K562 (cell line): ENCODE results near the gene SMURF1. TPM values are rescaled to one million over a fixed set of nuclear protein-coding genes. Genes with fewer than 3 reads are reported as not detected.

Experiments
- ADNP ChIP-seq: fragments of 200-800 bp; sonication (Bioruptor generic); IDR thresholded peaks from 2 replicates; pipeline ENCODE4 v1.6.1; 2016; ENCODE audit warnings: missing genetic modification characterization, missing compliant biosample characterization
- BHLHE40 ChIP-seq: IDR thresholded peaks from 2 replicates; pipeline ENCODE4 v1.6.1; 2011; ENCODE audit warnings: low read length, improper control_type of control experiment
- ILF3 ChIP-seq: fragments of 450-650 bp; IDR thresholded peaks from 2 replicates; pipeline ENCODE4 v1.6.1; 2018; ENCODE audit warnings: antibody characterized with exemption, mild to moderate bottlenecking, moderate library complexity, borderline replicate concordance
- polyA plus RNA-seq, 8 experiments: library from polyadenylated mRNA; depleted of rRNA in 4 of 8; stranded (reverse) in 5 of 8; unstranded in 3 of 8; fragments of >200 nt; fragmentation: Nextera tagmentation in 2 of 8; fragmentation: Illumina TruSeq in 1 of 8; extraction: Ambion mirVana in 2 of 8; extraction: Trizol in 1 of 8; gene quantifications; 2 replicates each; pipeline versions ENCODE4 v1.2.1 to v1.2.3, GENCODE V29; 2011 to 2014; ENCODE audit warnings: inconsistent platforms in 1 of 8, missing spikeins in 1 of 8
- total RNA-seq, 7 experiments: library from RNA; depleted of rRNA in 6 of 7; stranded (reverse); fragments of >200 nt in 6 of 7; fragmentation: Illumina TruSeq in 2 of 7; extraction: Trizol in 2 of 7; gene quantifications; 2 replicates each; pipeline versions ENCODE4 v1.2.1 to v1.2.3, GENCODE V29; 2011 to 2021; ENCODE audit warnings: low replicate concordance in 1 of 7
- TF ChIP-seq, protein P1 (sequence below), 2 experiments: fragments of 450-650 bp in 1 of 2; IDR thresholded peaks; 2 replicates each; pipeline ENCODE4 v1.6.1; 2011 to 2017; ENCODE audit warnings: low read depth in 2 of 2, antibody characterized with exemption in 1 of 2, borderline replicate concordance in 1 of 2, low read length in 1 of 2, mild to moderate bottlenecking in 1 of 2, mixed read lengths in 1 of 2; ENCODE audit not compliant: control insufficient read depth in 1 of 2
- TF ChIP-seq, protein P2 (sequence below): sonication (generic); formaldehyde crosslinking; IDR thresholded peaks from 2 replicates; pipeline ENCODE4 v1.8.1; 2023; ENCODE audit warnings: mild to moderate bottlenecking, missing genetic modification reagents, moderate library complexity
- TF ChIP-seq, protein P3 (sequence below), 2 experiments: fragments of 450-650 bp in 1 of 2; sonication (generic) in 1 of 2; formaldehyde crosslinking in 1 of 2; IDR thresholded peaks; 2 replicates each; pipeline versions ENCODE4 v1.7.1 to v1.9.0; 2016 to 2022; ENCODE audit warnings: inconsistent platforms in 1 of 2, mild to moderate bottlenecking in 1 of 2, missing genetic modification reagents in 1 of 2
- TF ChIP-seq, protein P4 (sequence below), 2 experiments: fragments of 450-650 bp; conservative IDR thresholded peaks; 2 replicates each; pipeline ENCODE4 v1.6.1; 2017; ENCODE audit warnings: mild to moderate bottlenecking in 2 of 2, moderate library complexity in 2 of 2

SMURF1 gene
- total and polyA plus RNA-seq, 9 of the 15 experiments (the other 6 are each of a cell fraction or from before 2014, with no cell fraction given): 1.0 to 20.1 (median 12.6) TPM

DNA sequence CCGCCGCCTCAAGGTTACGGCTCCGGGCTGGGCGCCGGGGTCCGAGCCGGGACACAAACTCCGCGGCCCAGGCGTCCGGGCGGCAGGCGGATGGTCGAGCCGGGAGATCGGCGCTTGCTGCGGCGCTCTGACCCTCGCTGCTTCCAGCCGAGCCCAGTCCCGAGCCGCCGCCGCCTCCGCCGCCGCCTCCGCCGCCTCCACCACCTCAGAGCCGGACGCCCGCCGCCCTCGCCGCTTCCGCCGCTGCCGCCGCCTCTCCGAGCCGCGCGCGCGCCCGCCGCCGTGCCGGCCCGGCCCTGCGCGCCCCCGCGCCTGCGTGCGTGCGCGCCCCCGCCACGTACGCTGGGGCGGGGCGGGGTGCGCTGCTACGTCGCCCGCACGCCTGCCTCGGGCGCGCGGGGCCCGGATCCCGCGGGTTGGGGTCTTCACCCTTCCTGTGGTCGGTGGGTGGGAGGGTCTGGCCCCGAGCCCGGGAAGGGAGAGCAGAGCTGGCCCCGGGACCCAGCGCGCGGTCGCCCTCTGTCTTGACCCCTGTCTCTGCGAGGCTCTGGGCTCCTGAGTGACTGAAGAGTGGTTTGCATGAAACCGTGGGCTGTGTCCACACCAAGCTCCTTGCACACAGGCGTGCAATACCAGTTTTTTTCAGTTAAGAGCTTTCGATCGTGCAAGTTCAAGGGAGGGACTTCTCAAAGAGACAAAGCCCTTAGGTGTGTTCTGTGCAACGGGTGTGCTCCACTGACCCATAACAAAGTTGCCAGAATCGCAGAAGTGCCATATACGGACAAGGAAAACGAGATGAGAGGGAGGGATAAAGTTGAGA lies at the start of gene SMURF1 (continued):
- TF ChIP-seq, protein P1, sequence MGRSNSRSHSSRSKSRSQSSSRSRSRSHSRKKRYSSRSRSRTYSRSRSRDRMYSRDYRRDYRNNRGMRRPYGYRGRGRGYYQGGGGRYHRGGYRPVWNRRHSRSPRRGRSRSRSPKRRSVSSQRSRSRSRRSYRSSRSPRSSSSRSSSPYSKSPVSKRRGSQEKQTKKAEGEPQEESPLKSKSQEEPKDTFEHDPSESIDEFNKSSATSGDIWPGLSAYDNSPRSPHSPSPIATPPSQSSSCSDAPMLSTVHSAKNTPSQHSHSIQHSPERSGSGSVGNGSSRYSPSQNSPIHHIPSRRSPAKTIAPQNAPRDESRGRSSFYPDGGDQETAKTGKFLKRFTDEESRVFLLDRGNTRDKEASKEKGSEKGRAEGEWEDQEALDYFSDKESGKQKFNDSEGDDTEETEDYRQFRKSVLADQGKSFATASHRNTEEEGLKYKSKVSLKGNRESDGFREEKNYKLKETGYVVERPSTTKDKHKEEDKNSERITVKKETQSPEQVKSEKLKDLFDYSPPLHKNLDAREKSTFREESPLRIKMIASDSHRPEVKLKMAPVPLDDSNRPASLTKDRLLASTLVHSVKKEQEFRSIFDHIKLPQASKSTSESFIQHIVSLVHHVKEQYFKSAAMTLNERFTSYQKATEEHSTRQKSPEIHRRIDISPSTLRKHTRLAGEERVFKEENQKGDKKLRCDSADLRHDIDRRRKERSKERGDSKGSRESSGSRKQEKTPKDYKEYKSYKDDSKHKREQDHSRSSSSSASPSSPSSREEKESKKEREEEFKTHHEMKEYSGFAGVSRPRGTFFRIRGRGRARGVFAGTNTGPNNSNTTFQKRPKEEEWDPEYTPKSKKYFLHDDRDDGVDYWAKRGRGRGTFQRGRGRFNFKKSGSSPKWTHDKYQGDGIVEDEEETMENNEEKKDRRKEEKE (IDR thresholded peaks at IDR 0.05; ENCODE audit: borderline replicate concordance in 1 of 2, control insufficient read depth in 1 of 2, low read depth in 2 of 2, low read length in 1 of 2): no peak
- TF ChIP-seq, protein P2, sequence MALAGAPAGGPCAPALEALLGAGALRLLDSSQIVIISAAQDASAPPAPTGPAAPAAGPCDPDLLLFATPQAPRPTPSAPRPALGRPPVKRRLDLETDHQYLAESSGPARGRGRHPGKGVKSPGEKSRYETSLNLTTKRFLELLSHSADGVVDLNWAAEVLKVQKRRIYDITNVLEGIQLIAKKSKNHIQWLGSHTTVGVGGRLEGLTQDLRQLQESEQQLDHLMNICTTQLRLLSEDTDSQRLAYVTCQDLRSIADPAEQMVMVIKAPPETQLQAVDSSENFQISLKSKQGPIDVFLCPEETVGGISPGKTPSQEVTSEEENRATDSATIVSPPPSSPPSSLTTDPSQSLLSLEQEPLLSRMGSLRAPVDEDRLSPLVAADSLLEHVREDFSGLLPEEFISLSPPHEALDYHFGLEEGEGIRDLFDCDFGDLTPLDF (CRISPR knock-in tag): 0 out of 2 replicates have a peak, but pooled peaks have one; percentile 36
- TF ChIP-seq BHLHE40 (peak; percentile 47; the same call in 1 of the 2 replicates), ILF3 (peak; percentile 33; the same call in 1 of the 2 replicates), ADNP (tag) (no peak)
- TF ChIP-seq, protein P3, sequence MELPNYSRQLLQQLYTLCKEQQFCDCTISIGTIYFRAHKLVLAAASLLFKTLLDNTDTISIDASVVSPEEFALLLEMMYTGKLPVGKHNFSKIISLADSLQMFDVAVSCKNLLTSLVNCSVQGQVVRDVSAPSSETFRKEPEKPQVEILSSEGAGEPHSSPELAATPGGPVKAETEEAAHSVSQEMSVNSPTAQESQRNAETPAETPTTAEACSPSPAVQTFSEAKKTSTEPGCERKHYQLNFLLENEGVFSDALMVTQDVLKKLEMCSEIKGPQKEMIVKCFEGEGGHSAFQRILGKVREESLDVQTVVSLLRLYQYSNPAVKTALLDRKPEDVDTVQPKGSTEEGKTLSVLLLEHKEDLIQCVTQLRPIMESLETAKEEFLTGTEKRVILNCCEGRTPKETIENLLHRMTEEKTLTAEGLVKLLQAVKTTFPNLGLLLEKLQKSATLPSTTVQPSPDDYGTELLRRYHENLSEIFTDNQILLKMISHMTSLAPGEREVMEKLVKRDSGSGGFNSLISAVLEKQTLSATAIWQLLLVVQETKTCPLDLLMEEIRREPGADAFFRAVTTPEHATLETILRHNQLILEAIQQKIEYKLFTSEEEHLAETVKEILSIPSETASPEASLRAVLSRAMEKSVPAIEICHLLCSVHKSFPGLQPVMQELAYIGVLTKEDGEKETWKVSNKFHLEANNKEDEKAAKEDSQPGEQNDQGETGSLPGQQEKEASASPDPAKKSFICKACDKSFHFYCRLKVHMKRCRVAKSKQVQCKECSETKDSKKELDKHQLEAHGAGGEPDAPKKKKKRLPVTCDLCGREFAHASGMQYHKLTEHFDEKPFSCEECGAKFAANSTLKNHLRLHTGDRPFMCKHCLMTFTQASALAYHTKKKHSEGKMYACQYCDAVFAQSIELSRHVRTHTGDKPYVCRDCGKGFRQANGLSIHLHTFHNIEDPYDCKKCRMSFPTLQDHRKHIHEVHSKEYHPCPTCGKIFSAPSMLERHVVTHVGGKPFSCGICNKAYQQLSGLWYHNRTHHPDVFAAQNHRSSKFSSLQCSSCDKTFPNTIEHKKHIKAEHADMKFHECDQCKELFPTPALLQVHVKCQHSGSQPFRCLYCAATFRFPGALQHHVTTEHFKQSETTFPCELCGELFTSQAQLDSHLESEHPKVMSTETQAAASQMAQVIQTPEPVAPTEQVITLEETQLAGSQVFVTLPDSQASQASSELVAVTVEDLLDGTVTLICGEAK (IDR thresholded peaks at IDR 0.05): peak; percentile 23; the same call in 1 of the 2 replicates
- TF ChIP-seq, protein P3 (CRISPR knock-in tag; IDR thresholded peaks at IDR 0.05): no peak
- TF ChIP-seq, protein P4, sequence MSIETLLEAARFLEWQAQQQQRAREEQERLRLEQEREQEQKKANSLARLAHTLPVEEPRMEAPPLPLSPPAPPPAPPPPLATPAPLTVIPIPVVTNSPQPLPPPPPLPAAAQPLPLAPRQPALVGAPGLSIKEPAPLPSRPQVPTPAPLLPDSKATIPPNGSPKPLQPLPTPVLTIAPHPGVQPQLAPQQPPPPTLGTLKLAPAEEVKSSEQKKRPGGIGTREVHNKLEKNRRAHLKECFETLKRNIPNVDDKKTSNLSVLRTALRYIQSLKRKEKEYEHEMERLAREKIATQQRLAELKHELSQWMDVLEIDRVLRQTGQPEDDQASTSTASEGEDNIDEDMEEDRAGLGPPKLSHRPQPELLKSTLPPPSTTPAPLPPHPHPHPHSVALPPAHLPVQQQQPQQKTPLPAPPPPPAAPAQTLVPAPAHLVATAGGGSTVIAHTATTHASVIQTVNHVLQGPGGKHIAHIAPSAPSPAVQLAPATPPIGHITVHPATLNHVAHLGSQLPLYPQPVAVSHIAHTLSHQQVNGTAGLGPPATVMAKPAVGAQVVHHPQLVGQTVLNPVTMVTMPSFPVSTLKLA (conservative IDR thresholded peaks at IDR 0.05): peak in 1 of 2 experiments; percentile 50; a peak in 1 of 4 replicates
